ENCODE measurements around the gene CDH16.

DNA sequence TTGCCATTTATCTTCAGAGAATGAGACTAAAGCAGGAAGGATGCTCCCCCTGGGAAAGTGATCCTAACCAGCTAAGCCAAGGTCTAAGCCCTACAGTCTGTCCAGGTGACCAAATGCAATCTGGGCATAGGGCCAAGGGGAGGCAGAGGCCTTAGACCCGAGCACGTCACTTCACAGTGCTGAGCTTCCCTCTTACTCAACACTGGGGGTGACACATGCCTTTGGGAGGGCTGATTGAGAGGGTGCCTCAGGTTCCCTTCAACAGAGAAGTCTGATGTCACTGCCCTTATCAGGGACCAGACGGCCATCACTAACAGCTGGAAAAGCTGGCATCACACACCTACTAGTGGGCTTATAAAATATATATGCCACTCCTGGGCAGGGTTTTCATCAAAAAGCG, 11.5 kb upstream of the CDH16 start:
- TF ChIP-seq ZNF140 (tag by site-specific recombination; IDR thresholded peaks at IDR 0.05) (no peak), ZFHX2 (tag by site-specific recombination; conservative IDR thresholded peaks at IDR 0.05) (no peak)
- TF ChIP-seq, protein P1, sequence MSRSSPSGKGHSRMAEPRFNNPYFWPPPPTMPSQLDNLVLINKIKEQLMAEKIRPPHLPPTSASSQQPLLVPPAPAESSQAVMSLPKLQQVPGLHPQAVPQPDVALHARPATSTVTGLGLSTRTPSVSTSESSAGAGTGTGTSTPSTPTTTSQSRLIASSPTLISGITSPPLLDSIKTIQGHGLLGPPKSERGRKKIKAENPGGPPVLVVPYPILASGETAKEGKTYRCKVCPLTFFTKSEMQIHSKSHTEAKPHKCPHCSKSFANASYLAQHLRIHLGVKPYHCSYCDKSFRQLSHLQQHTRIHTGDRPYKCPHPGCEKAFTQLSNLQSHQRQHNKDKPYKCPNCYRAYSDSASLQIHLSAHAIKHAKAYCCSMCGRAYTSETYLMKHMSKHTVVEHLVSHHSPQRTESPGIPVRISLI (tag by site-specific recombination; IDR thresholded peaks at IDR 0.05): no peak

Data from HEK293 (cell line).